Activated T-cell treated with anti-CD3 and anti-CD28 coated beads, Interleukin-2, amount 50 U/mL, for 72 hours (primary cell): ENCODE results near the gene UFD1. TPM values are rescaled to one million over a fixed set of nuclear protein-coding genes. Genes with fewer than 3 reads are reported as not detected.
A peak's percentile ranks its signal among the peaks of the same experiment; 100 is the strongest.

ENCODE experiments used
- ATAC-seq, 2 donors: fragments of 150-1000 bp; cut with Tn5 transposase; replicated peaks in 1 of 2; 2 replicates each; pipeline ENCODE4 v1.10.0; 2021; ENCODE audit warnings: moderate library complexity in 2 of 2, mild to moderate bottlenecking in 1 of 2
- DNase-seq, 2 donors: peaks; one replicate each; pipeline ENCODE4 v3.0.0; 2021 to 2022; ENCODE audit warnings: mixed read lengths in 1 of 2
- H3K27ac Mint-ChIP-seq: one replicate; pipeline ENCODE4 v1.8.0; 2022; ENCODE audit warnings: mild to moderate bottlenecking, moderate library complexity, mixed read lengths
- H3K27me3 Mint-ChIP-seq: one replicate; pipeline ENCODE4 v1.8.0; 2022; ENCODE audit warnings: low read depth, mixed read lengths
- H3K36me3 Mint-ChIP-seq, 2 donors: one replicate each; pipeline ENCODE4 v1.8.0; 2022; ENCODE audit warnings: mixed read lengths in 2 of 2, mild to moderate bottlenecking in 1 of 2; ENCODE audit not compliant: insufficient read depth in 2 of 2
- H3K4me1 Mint-ChIP-seq: one replicate; pipeline ENCODE4 v1.8.0; 2022; ENCODE audit warnings: low read depth, mixed read lengths
- H3K4me3 Mint-ChIP-seq, 2 donors: one replicate each; pipeline ENCODE4 v1.8.0; 2022; ENCODE audit warnings: mild to moderate bottlenecking in 2 of 2, mixed read lengths in 2 of 2, moderate library complexity in 2 of 2
- H3K9me3 Mint-ChIP-seq, 2 donors: one replicate each; pipeline ENCODE4 v1.8.0; 2022; ENCODE audit warnings: mixed read lengths in 2 of 2
- total RNA-seq, 2 donors: library from RNA; stranded (reverse); gene quantifications; one replicate each; pipeline ENCODE4 v1.2.3, GENCODE V29; 2022

UFD1 gene
- total RNA-seq, 2 donors from 2014 or later = 68.3 to 78.6 TPM

GRCh38 chr22:19429950-19430889 lies 48.8 kb downstream of the UFD1 start:
- peak; percentile 20 to 26 for DNase-seq

GRCh38 chr22:19424186-19424500 lies 54.9 kb downstream of the UFD1 start:
- DNase-seq (no peak), ATAC-seq (no peak)
- H3K27me3 Mint-ChIP-seq = no peaks in the 10 kb centered on the region
- peaks cover 86% of the 10 kb centered on the region for H3K4me1 Mint-ChIP-seq
- H3K9me3 Mint-ChIP-seq = no peaks in the 10 kb centered on the region
- peaks cover 2 to 7% of the 10 kb centered on the region in 2 donors for H3K36me3 Mint-ChIP-seq
- H3K4me3 Mint-ChIP-seq = no peak overlapping the region
- peak overlapping the region; percentile 12 for H3K27ac Mint-ChIP-seq

More at GRCh38 chr22:19429950-19430889, 48.8 kb downstream of the UFD1 start:
- Mint-ChIP-seq H3K4me1 (peaks cover 71% of the 10 kb centered on the region), H3K27me3 (no peaks in the 10 kb centered on the region), H3K4me3 (peak overlapping the region; percentile 91 to 93), H3K36me3 (peaks cover 5 to 14% of the 10 kb centered on the region in 2 donors), H3K27ac (peak overlapping the region; percentile 96), H3K9me3 (no peaks in the 10 kb centered on the region)
- peak in 1 of 2 donors; percentile 6 for ATAC-seq

- no peaks in the 10 kb centered on the region for H3K27me3 Mint-ChIP-seq
- no peaks in the 10 kb centered on the region for H3K9me3 Mint-ChIP-seq
- peaks cover 4 to 9% of the 10 kb centered on the region in 2 donors for H3K36me3 Mint-ChIP-seq
- no peak overlapping the region for H3K4me3 Mint-ChIP-seq
- DNase-seq = no peak
- H3K4me1 Mint-ChIP-seq = peaks cover 81% of the 10 kb centered on the region
- peak overlapping the region; percentile 65 for H3K27ac Mint-ChIP-seq
- no peak for ATAC-seq
These were observed 56.3 kb downstream of the UFD1 start for GRCh38 chr22:19422440-19423301.

- Mint-ChIP-seq H3K27ac (peak overlapping the region; percentile 92), H3K4me3 (peak overlapping the region; percentile 73 to 83), H3K9me3 (no peaks in the 10 kb centered on the region)
These were observed 58.7 kb downstream of the UFD1 start for GRCh38 chr22:19420321-19420720.

GRCh38 chr22:19419464-19420178 lies 59.4 kb downstream of the UFD1 start:
- peak; percentile 97 to 99 for ATAC-seq
- Mint-ChIP-seq H3K9me3 (no peaks in the 10 kb centered on the region), H3K27ac (peak overlapping the region; percentile 92), H3K4me1 (peaks cover 83% of the 10 kb centered on the region), H3K36me3 (peaks cover 1 to 8% of the 10 kb centered on the region in 2 donors), H3K27me3 (no peaks in the 10 kb centered on the region), H3K4me3 (peak overlapping the region; percentile 73 to 83)
- DNase-seq = peak; percentile 53 to 59

More at GRCh38 chr22:19420321-19420720, 58.7 kb downstream of the UFD1 start:
- no peak for DNase-seq
- peaks cover 81% of the 10 kb centered on the region for H3K4me1 Mint-ChIP-seq
- ATAC-seq = no peak
- H3K36me3 Mint-ChIP-seq = peaks cover 1 to 8% of the 10 kb centered on the region in 2 donors
- H3K27me3 Mint-ChIP-seq = no peaks in the 10 kb centered on the region

GRCh38 chr22:19419086-19419463 lies 59.9 kb downstream of the UFD1 start:
- ATAC-seq (peak in 1 of 2 donors; percentile 20), DNase-seq (no peak)
- Mint-ChIP-seq H3K27me3 (no peaks in the 10 kb centered on the region), H3K4me1 (peaks cover 78% of the 10 kb centered on the region), H3K36me3 (peaks cover 3 to 8% of the 10 kb centered on the region in 2 donors), H3K27ac (peak overlapping the region; percentile 92), H3K4me3 (peak overlapping the region; percentile 73 to 83), H3K9me3 (no peaks in the 10 kb centered on the region)

- Mint-ChIP-seq H3K4me1 (peaks cover 42% of the 10 kb centered on the region), H3K27ac (peak overlapping the region; percentile 9), H3K9me3 (no peaks in the 10 kb centered on the region), H3K36me3 (peaks cover 3 to 9% of the 10 kb centered on the region in 2 donors), H3K27me3 (no peaks in the 10 kb centered on the region), H3K4me3 (peak overlapping the region in 1 of 2 donors; percentile 30)
- ATAC-seq (peak; percentile 64 to 84), DNase-seq (no peak)
These were observed 66.1 kb downstream of the UFD1 start for GRCh38 chr22:19412923-19413322.

GRCh38 chr22:19412478-19412877 lies 66.5 kb downstream of the UFD1 start:
- Mint-ChIP-seq H3K4me1 (peaks cover 38% of the 10 kb centered on the region), H3K27ac (peak overlapping the region; percentile 9), H3K27me3 (no peaks in the 10 kb centered on the region), H3K36me3 (peaks cover 1 to 7% of the 10 kb centered on the region in 2 donors), H3K4me3 (peak overlapping the region; percentile 11 to 30), H3K9me3 (no peaks in the 10 kb centered on the region)
- DNase-seq (no peak), ATAC-seq (peak; percentile 25 to 32)

GRCh38 chr22:19411690-19412045 lies 67.3 kb downstream of the UFD1 start:
- Mint-ChIP-seq H3K9me3 (no peaks in the 10 kb centered on the region), H3K4me3 (peak overlapping the region in 1 of 2 donors; percentile 35), H3K27ac (peak overlapping the region; percentile 21), H3K27me3 (no peaks in the 10 kb centered on the region), H3K4me1 (peaks cover 30% of the 10 kb centered on the region), H3K36me3 (peaks cover 1% of the 10 kb centered on the region in 2 donors)
- ATAC-seq (peak; percentile 45 to 70), DNase-seq (no peak)

GRCh38 chr22:19410941-19411689 lies 67.9 kb downstream of the UFD1 start:
- Mint-ChIP-seq H3K4me3 (no peak overlapping the region), H3K36me3 (peaks cover 1% of the 10 kb centered on the region in 2 donors), H3K27me3 (no peaks in the 10 kb centered on the region), H3K27ac (peak overlapping the region; percentile 27), H3K9me3 (no peaks in the 10 kb centered on the region), H3K4me1 (peaks cover 29% of the 10 kb centered on the region)
- DNase-seq = no peak
- ATAC-seq = no peak

- Mint-ChIP-seq H3K9me3 (no peaks in the 10 kb centered on the region), H3K27me3 (no peaks in the 10 kb centered on the region), H3K4me1 (peaks cover 14% of the 10 kb centered on the region), H3K4me3 (no peak overlapping the region), H3K36me3 (peaks cover 6 to 8% of the 10 kb centered on the region in 2 donors), H3K27ac (no peak overlapping the region)
- ATAC-seq (no peak), DNase-seq (no peak)
These were observed 71.1 kb downstream of the UFD1 start for GRCh38 chr22:19407649-19408606.
